ENCODE measurements around the gene PRSS21. TPM values are rescaled to one million over a fixed set of nuclear protein-coding genes. Genes with fewer than 3 reads are reported as not detected.

PRSS21 gene
- total and polyA plus RNA-seq, 3 donors from 2014 or later: 62.5 to 153 (median 130) TPM

DNA sequence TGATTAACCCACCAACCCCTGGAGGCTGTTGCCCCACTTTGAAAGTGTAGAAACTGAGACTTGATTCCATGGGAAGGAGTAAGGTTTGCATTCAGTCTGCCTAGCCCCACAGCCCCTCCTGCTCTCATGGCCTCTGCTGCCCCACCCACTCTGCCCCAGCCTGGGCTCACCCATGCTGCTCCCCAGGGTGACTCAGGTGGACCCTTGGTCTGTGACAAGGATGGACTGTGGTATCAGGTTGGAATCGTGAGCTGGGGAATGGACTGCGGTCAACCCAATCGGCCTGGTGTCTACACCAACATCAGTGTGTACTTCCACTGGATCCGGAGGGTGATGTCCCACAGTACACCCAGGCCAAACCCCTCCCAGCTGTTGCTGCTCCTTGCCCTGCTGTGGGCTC, 12.3 kb upstream of the PRSS21 start:
- no peak for TF ChIP-seq POLR2A (IDR thresholded peaks at IDR 0.05)
- WGBS, 2 donors: 90 to 91% methylated on average over 4 of the region's 4 CpGs
- H3K27ac ChIP-seq: no peak overlapping the region
- intact Hi-C loops (cut with DNase I; ENCODE audit: low total_unique reads): no loop called here
- DNase-seq: no peak
- H3K4me3 ChIP-seq: no peak overlapping the region
- no peaks in the 10 kb centered on the region for H3K9me3 ChIP-seq
- H3K27me3 ChIP-seq: no peaks in the 10 kb centered on the region
- H3K4me1 ChIP-seq: no peaks in the 10 kb centered on the region
- H3K36me3 ChIP-seq (ENCODE audit: low read depth, missing control alignments): no peaks in the 10 kb centered on the region

DNA sequence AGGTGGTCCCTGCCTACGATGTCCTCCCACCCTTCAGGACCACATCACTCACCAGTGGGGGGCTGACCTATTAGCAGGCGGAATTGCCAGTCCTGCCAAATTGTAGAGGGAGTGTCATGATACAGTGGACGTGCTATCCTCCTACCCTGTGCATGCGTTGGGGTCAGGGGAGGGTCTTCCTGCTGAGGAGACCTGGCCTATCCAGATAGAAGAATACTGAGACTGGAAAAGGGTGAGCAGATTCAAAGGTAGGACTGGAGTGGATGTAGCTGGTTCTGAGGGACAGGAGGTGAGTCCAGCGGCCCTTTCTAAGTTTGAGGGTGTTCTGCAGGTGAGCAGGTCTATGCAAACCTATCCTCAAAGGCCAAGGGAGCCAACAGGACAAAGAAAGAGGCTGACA, 10.8 kb upstream of the PRSS21 start:
- no peaks in the 10 kb centered on the region for H3K36me3 ChIP-seq (ENCODE audit: low read depth, missing control alignments)
- TF ChIP-seq, protein P1, sequence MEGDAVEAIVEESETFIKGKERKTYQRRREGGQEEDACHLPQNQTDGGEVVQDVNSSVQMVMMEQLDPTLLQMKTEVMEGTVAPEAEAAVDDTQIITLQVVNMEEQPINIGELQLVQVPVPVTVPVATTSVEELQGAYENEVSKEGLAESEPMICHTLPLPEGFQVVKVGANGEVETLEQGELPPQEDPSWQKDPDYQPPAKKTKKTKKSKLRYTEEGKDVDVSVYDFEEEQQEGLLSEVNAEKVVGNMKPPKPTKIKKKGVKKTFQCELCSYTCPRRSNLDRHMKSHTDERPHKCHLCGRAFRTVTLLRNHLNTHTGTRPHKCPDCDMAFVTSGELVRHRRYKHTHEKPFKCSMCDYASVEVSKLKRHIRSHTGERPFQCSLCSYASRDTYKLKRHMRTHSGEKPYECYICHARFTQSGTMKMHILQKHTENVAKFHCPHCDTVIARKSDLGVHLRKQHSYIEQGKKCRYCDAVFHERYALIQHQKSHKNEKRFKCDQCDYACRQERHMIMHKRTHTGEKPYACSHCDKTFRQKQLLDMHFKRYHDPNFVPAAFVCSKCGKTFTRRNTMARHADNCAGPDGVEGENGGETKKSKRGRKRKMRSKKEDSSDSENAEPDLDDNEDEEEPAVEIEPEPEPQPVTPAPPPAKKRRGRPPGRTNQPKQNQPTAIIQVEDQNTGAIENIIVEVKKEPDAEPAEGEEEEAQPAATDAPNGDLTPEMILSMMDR (IDR thresholded peaks at IDR 0.05): no peak
- TF ChIP-seq POLR2A (IDR thresholded peaks at IDR 0.05): no peak
- H3K27me3 ChIP-seq: no peaks in the 10 kb centered on the region
- DNase-seq: no peak
- no peak overlapping the region for H3K4me3 ChIP-seq
- intact Hi-C loops (cut with DNase I; ENCODE audit: low total_unique reads): no loop called here
- H3K4me1 ChIP-seq: no peaks in the 10 kb centered on the region
- no peak overlapping the region for H3K27ac ChIP-seq
- 66 to 84% methylated on average over 5 of the region's 5 CpGs for WGBS, 2 donors
- no peaks in the 10 kb centered on the region for H3K9me3 ChIP-seq

DNA sequence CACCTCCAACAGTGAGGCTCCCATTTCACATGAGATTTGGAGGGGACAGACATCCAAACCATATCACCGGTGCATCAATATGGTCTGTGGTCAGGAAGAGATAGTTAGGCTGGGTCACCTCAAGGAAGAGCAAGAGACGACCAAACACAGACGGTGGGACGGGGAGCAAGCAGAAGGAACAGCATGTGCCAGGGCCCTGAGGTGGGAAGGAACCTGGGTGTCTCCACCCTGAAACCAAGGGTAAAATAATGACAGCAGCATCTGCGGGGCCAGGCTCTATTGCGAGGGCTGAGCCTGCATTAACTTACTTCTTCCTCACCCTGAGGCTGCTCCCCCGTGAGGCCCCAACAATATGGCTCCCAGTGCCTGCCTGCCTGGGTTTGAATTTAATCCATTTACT, 8.9 kb upstream of the PRSS21 start:
- TF ChIP-seq, protein P1 (IDR thresholded peaks at IDR 0.05): no peak
- TF ChIP-seq POLR2A (IDR thresholded peaks at IDR 0.05): no peak
- no peak for DNase-seq
- intact Hi-C loops (cut with DNase I; ENCODE audit: low total_unique reads): no loop called here
- H3K4me1 ChIP-seq: no peaks in the 10 kb centered on the region
- H3K27ac ChIP-seq: no peak overlapping the region
- H3K27me3 ChIP-seq: no peaks in the 10 kb centered on the region
- 90 to 92% methylated on average over 7 of the region's 7 CpGs for WGBS, 2 donors
- no peaks in the 10 kb centered on the region for H3K9me3 ChIP-seq
- H3K4me3 ChIP-seq: no peak overlapping the region
- no peaks in the 10 kb centered on the region for H3K36me3 ChIP-seq (ENCODE audit: low read depth, missing control alignments)

DNA sequence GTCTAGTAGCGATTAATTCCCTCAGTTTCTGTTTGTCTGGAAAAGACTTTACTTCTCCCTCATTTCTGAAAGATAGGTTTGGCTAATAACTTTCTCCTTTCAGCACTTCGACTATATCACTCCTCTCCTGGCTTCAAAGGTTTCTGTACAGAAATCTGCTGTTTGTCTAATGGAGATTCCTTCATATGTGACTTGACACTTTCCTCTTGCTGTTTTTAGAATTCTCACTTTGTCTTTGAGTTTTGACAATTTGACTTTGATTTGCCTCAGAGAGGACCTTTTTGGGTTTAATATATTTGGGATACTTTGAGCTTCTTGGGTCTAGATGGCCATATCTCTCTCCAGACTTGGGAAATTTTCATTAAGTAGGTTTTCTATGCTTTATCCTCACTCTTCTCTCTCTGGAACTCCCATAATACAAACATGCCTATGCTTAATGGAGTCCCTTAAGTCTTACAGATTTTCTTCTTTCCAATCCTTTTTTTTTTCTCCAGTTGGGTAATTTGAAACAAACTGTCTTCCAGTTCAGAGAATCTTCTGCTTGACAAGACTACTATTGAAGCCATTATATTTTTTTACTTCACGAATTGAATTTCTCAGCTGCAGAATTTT, 7.8 kb upstream of the PRSS21 start:
- intact Hi-C loops (cut with DNase I; ENCODE audit: low total_unique reads): no loop called here
- TF ChIP-seq POLR2A (IDR thresholded peaks at IDR 0.05): no peak
- TF ChIP-seq, protein P1 (IDR thresholded peaks at IDR 0.05): no peak
- 84 to 87% methylated on average over 3 of the region's 3 CpGs for WGBS, 2 donors
- no peak overlapping the region for H3K4me3 ChIP-seq
- H3K27ac ChIP-seq: no peak overlapping the region
- no peaks in the 10 kb centered on the region for H3K27me3 ChIP-seq
- H3K4me1 ChIP-seq: no peaks in the 10 kb centered on the region
- no peaks in the 10 kb centered on the region for H3K9me3 ChIP-seq
- no peak for DNase-seq
- no peaks in the 10 kb centered on the region for H3K36me3 ChIP-seq (ENCODE audit: low read depth, missing control alignments)

DNA sequence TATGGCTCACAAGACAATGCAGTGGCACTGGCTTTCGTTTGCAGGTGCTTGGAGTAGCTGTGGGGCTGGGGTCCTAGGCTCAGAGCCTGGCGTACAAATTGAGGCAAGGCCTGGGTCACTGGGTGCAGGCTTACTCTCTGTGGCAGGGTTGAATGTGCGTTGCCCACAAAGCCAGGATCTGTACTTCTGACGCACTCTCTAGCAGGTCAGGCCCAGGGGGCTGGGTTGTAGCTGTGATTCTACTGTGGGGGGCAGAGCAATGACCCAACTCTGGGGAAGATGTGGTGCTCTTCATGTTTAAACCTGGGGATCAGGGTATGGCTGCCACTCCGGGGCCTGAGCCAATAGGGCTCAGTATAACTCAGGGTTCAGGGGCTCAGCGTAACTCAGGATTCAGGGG, 6.4 kb upstream of the PRSS21 start:
- Histone ChIP-seq H3K4me1 (no peaks in the 10 kb centered on the region), H3K27me3 (no peaks in the 10 kb centered on the region), H3K36me3 (ENCODE audit: low read depth, missing control alignments) (no peaks in the 10 kb centered on the region), H3K9me3 (no peaks in the 10 kb centered on the region), H3K4me3 (no peak overlapping the region), H3K27ac (no peak overlapping the region)
- 59 to 86% methylated on average over 4 to 6 of the region's 6 CpGs for WGBS, 2 donors
- intact Hi-C loops (cut with DNase I; ENCODE audit: low total_unique reads): no loop called here
- no peak for TF ChIP-seq POLR2A (IDR thresholded peaks at IDR 0.05)
- TF ChIP-seq, protein P1 (IDR thresholded peaks at IDR 0.05): no peak
- no peak for DNase-seq
